Esophagus squamous epithelium (tissue), 5 donors: ENCODE results near the gene DNAJC25. TPM values are rescaled to one million over a fixed set of nuclear protein-coding genes. Genes with fewer than 3 reads are reported as not detected.
A peak's percentile ranks its signal among the peaks of the same experiment; 100 is the strongest.

Source experiments
- DNase-seq: peaks from one replicate; lab custom pipeline; 2025; lab: John Stamatoyannopoulos, UW
- H3K27ac ChIP-seq, 4 donors: fragments of 200-600 bp; sonication (generic); one replicate each; pipeline ENCODE4 v1.5.1; 2016 to 2019; ENCODE audit warnings: mild to moderate bottlenecking in 1 of 4
- H3K27me3 ChIP-seq, 4 donors: fragments of 200-600 bp; sonication (generic); 1 replicate in 3 of 4; 2 replicates in 1 of 4; pipeline versions ENCODE4 v1.5.1 to v1.6.0; 2017 to 2021; ENCODE audit warnings: antibody characterized with exemption in 1 of 4
- H3K36me3 ChIP-seq, 3 donors: fragments of 200-600 bp; sonication (generic); one replicate each; pipeline ENCODE4 v1.5.1; 2016 to 2019
- H3K4me1 ChIP-seq, 3 donors: fragments of 200-600 bp; sonication (generic); one replicate each; pipeline ENCODE4 v1.5.1; 2017 to 2019
- H3K4me3 ChIP-seq, 4 donors: fragments of 200-600 bp; sonication (generic); 1 replicate in 3 of 4; 2 replicates in 1 of 4; pipeline ENCODE4 v1.5.1; 2016 to 2019; ENCODE audit warnings: mild to moderate bottlenecking in 2 of 4, moderate library complexity in 1 of 4
- H3K9me3 ChIP-seq, 3 donors: fragments of 200-600 bp; sonication (generic); one replicate each; pipeline ENCODE4 v1.5.1; 2016 to 2019
- CTCF ChIP-seq, 6 experiments: fragments of 450-650 bp in 4 of 6; fragments of 200-600 bp in 2 of 6; sonication (generic) in 2 of 6; IDR thresholded peaks; one replicate each; pipeline ENCODE4 v1.5.1; 2016 to 2019; ENCODE audit warnings: antibody characterized with exemption in 6 of 6, mild to moderate bottlenecking in 4 of 6, moderate library complexity in 4 of 6
- POLR2A ChIP-seq, 4 donors: fragments of 450-650 bp; IDR thresholded peaks; one replicate each; pipeline ENCODE4 v1.6.1; 2017; ENCODE audit warnings: antibody characterized with exemption in 4 of 4, mild to moderate bottlenecking in 4 of 4, moderate library complexity in 3 of 4
- WGBS, 2 donors: methylation state at CpG; one replicate each; pipeline ENCODE4 v1.1.5; 2018; 5-methylcytosine and 5-hydroxymethylcytosine counted together
- intact Hi-C: fragments of 100-400 bp; cut with DNase I; formaldehyde crosslinking; loops from one replicate; pipeline ENCODE4 v1.15.0; 2022
- total RNA-seq, 4 donors: library from RNA; depleted of rRNA; stranded (reverse); fragments of >200 nt; gene quantifications; one replicate each; pipeline ENCODE4 v1.1.0, GENCODE V29; 2016
- donor health status: DM: yes; HTN: yes; CAD: no.

The DNAJC25 gene
- total RNA-seq, 4 donors from 2014 or later, result 7.2 to 8.7 (median 7.6) TPM

DNA sequence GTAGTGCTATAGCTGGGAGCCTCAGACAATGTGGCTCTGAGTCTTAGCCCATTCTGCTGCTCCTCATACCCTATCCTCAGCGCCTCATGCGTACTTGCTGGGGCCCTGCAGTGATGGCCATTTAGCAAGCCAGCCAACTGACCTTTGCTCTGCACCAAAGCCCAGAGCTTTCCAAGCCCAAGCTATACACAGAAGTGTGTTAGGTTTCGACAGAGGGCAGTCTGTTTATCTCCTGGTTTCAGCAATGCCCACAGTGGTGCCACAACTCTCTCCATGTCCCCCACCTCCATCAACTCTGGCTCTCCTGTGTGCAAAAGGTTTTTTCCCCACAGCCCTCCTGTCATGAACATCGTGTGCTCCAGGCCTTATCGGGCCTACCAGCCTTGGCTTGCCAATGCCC, 47.2 kb downstream of the DNAJC25 start:
- DNase-seq, result no peak
- Histone ChIP-seq H3K27me3 (no peaks in the 10 kb centered on the region), H3K4me3 (no peak overlapping the region), H3K9me3 (no peaks in the 10 kb centered on the region), H3K27ac (no peak overlapping the region), H3K36me3 (peaks cover 0 to 5% (median 0%) of the 10 kb centered on the region in 3 donors), H3K4me1 (no peaks in the 10 kb centered on the region)
- TF ChIP-seq POLR2A (IDR thresholded peaks at IDR 0.05) (no peak), CTCF (IDR thresholded peaks at IDR 0.05) (no peak)
- WGBS, 2 donors, result 93 to 94% methylated on average over 5 of the region's 5 CpGs
- intact Hi-C loops, result no loop called here

DNA sequence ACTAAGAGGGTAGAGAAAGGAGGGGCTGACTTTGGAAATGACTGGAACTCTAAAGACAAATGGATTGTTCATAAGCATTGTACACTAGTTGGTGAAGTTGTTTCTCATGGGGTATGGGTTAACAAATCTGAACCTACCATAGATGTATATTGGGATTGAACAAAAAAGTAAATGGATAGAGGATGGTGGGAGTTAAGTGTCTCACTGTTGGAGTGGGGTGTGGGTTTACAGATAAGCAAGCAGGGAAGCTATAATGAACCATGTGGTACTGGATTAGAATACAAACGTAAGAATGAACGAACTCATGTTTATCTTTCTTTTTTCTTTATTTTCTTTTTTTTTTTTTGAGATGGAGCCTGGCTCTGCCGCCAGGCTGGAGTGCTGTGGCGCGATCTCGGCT, 48.1 kb downstream of the DNAJC25 start:
- no peaks in the 10 kb centered on the region for H3K27me3 ChIP-seq
- intact Hi-C loops, result no loop called here
- no peaks in the 10 kb centered on the region for H3K4me1 ChIP-seq
- TF ChIP-seq POLR2A (IDR thresholded peaks at IDR 0.05), result no peak
- TF ChIP-seq CTCF (IDR thresholded peaks at IDR 0.05), result no peak
- no peaks in the 10 kb centered on the region for H3K9me3 ChIP-seq
- H3K27ac ChIP-seq, result no peak overlapping the region
- WGBS, 2 donors, result 94 to 95% methylated on average over 6 of the region's 6 CpGs
- H3K4me3 ChIP-seq, result no peak overlapping the region
- H3K36me3 ChIP-seq, result peaks cover 0 to 5% (median 0%) of the 10 kb centered on the region in 3 donors
- DNase-seq, result no peak

DNA sequence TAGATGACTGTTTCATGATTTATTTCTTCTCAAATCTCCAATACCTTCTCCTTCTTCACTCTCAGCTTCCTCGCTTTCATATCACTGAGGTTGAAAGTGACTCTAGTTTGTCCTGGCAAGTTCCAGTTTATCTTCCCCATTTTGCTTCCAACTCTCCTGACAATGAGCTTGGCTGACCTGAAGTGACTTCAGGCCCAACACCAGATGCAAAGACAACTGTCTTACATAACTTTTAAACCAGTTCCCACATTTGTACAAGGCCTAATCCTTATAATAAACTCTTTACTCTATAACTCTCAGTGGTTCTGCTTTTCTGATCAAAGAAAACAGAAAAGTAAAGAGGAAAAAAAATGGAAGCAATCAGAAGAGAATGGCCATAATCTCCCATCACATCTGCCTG, 52.3 kb downstream of the DNAJC25 start:
- DNase-seq, result no peak
- H3K4me3 ChIP-seq, result no peak overlapping the region
- no peak overlapping the region for H3K27ac ChIP-seq
- H3K4me1 ChIP-seq, result no peaks in the 10 kb centered on the region
- TF ChIP-seq POLR2A (IDR thresholded peaks at IDR 0.05), result no peak
- no peak for TF ChIP-seq CTCF (IDR thresholded peaks at IDR 0.05)
- 94 to 100% methylated on average over 1 of the region's 1 CpG for WGBS, 2 donors
- H3K9me3 ChIP-seq, result no peaks in the 10 kb centered on the region
- peaks cover 0 to 5% (median 0%) of the 10 kb centered on the region in 3 donors for H3K36me3 ChIP-seq
- H3K27me3 ChIP-seq, result no peaks in the 10 kb centered on the region
- intact Hi-C loops, result no loop called here

DNA sequence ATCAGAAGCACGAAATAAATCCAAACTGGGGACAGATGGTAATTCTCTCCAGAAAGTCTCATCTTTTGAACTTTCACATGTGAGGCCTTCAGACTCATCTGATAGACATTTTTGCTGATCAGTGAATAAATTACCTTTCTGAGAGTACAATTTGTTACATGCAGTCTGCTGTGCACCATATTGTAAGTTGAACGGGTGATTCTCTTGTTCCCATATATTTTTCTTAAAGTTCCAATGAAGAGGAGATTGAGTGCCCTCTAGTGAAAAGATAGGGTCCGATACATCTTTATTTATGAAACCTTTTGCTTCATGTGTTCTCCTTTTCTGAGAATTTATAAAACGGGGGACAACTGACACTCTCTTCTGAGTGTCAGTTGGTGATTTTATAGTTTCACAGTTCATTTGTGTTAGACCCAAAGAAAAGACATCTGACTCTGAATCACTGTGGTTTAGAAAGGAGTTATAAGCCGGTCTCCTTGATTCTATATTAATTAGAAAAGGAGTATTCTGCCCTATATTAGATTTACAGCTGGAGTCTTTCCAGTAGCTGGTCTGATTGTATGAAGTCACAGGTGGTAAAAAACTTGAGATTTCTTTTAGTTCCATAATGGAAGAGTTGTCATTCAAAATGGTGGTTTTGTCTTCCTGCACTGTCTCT, 60.7 kb downstream of the DNAJC25 start:
- no peaks in the 10 kb centered on the region for H3K4me1 ChIP-seq
- no peak overlapping the region for H3K4me3 ChIP-seq
- intact Hi-C loops, result loop anchor here (10.0 kb wide), 1 partner anchor 97 kb away; the partner anchor contains the start of gene PTGR1
- no peaks in the 10 kb centered on the region for H3K9me3 ChIP-seq
- no peaks in the 10 kb centered on the region for H3K27me3 ChIP-seq
- H3K36me3 ChIP-seq, result no peaks in the 10 kb centered on the region
- 45 to 46% methylated on average over 5 of the region's 5 CpGs for WGBS, 2 donors
- TF ChIP-seq CTCF (IDR thresholded peaks at IDR 0.05) (peak in 4 of 6 experiments; percentile 8 to 42 (median 16)), POLR2A (IDR thresholded peaks at IDR 0.05) (no peak)
- no peak overlapping the region for H3K27ac ChIP-seq
- DNase-seq, result no peak

- no peaks in the 10 kb centered on the region for H3K36me3 ChIP-seq
- H3K9me3 ChIP-seq, result no peaks in the 10 kb centered on the region
- intact Hi-C loops, result loop anchor here (10.0 kb wide), 1 partner anchor 102 kb away; the partner anchor contains the start of gene PTGR1
- no peak for DNase-seq
- H3K27me3 ChIP-seq, result no peaks in the 10 kb centered on the region
- H3K4me3 ChIP-seq, result no peak overlapping the region
- H3K27ac ChIP-seq, result no peak overlapping the region
- TF ChIP-seq POLR2A (IDR thresholded peaks at IDR 0.05), result no peak
- no peak for TF ChIP-seq CTCF (IDR thresholded peaks at IDR 0.05)
- no peaks in the 10 kb centered on the region for H3K4me1 ChIP-seq
Measured at GRCh38 chr9:111696796-111697195, 65.7 kb downstream of the DNAJC25 start.
